ENCODE results near the gene SNX8. TPM values are rescaled to one million over a fixed set of nuclear protein-coding genes. Genes with fewer than 3 reads are reported as not detected.

SNX8 gene
- total RNA-seq, 1 experiment from 2014 or later: 40.6 TPM

GRCh38 chr7:2316578-2316977 is 2.3 kb upstream of the SNX8 start:
- WGBS (ENCODE audit: extremely low coverage, insufficient read length, low lambda C conversion rate): no CpG with 5 or more reads among the region's 1 CpG
- no peak overlapping the region for H3K14ac ChIP-seq (ENCODE audit: insufficient read depth, low read length)
- Mint-ChIP-seq H3K4me3 (no peak overlapping the region), H3K9me3 (no peaks in the 10 kb centered on the region; a peak in 1 of 5 replicates), H3K4me1 (peaks cover 6 to 9% of the 10 kb centered on the region in 2 experiments), H3K27ac (no peak overlapping the region), H3K36me3 (ENCODE audit: insufficient read depth in 1 of 3, low read depth in 3 of 3) (peaks cover 0 to 2% (median 0%) of the 10 kb centered on the region in 3 experiments; a peak in 1 of 7 replicates), H3K27me3 (ENCODE audit: low read depth) (no peaks in the 10 kb centered on the region; the same call in 1 of the 2 replicates)
- H3K4ac ChIP-seq (ENCODE audit: low read depth, low read length): no peak overlapping the region
- no peaks in the 10 kb centered on the region for H3K9me3 ChIP-seq (ENCODE audit: control insufficient read depth, low read depth, low read length)
- no peak overlapping the region for H3T11ph ChIP-seq (ENCODE audit: low read length)
- H4K8ac ChIP-seq (replicated peaks; ENCODE audit: insufficient read length, low read depth, low read length): no peak overlapping the region
- no peak overlapping the region for H3K4me2 ChIP-seq (ENCODE audit: insufficient read depth, insufficient read length, low read length)
- H2AK5ac ChIP-seq (ENCODE audit: insufficient read length, low read length): no peak overlapping the region
- H2AFZ ChIP-seq (ENCODE audit: low read length): no peak overlapping the region
- no peak overlapping the region for H2BK5ac ChIP-seq (ENCODE audit: insufficient read length, low read length)
- H3K23ac ChIP-seq (ENCODE audit: insufficient read length, low read depth, low read length): no peak overlapping the region
- no peaks in the 10 kb centered on the region for H3K79me1 ChIP-seq (ENCODE audit: insufficient read depth, low read depth, low read length, poor library complexity, severe bottlenecking)
- no peak overlapping the region for H4K91ac ChIP-seq (ENCODE audit: insufficient read length, low read depth, low read length)
- no peak overlapping the region for H2BK120ac ChIP-seq (ENCODE audit: low read depth, low read length, poor library complexity, severe bottlenecking)
- no peaks in the 10 kb centered on the region for H3K27me3 ChIP-seq (ENCODE audit: insufficient read depth, low read length)
- H3K23me2 ChIP-seq (ENCODE audit: insufficient read length, low read depth, low read length, poor library complexity, severe bottlenecking): no peaks in the 10 kb centered on the region
- no peaks in the 10 kb centered on the region for H3K4me1 ChIP-seq (ENCODE audit: insufficient read depth, low read length)
- H3K56ac ChIP-seq (ENCODE audit: insufficient read length, low read depth, low read length): no peak overlapping the region
- H3K9ac ChIP-seq (ENCODE audit: extremely low read depth, insufficient read length, low read length): no peak overlapping the region
- no peak for TF ChIP-seq CTCF (conservative IDR thresholded peaks at IDR 0.05)
- no peak overlapping the region for H3K18ac ChIP-seq (ENCODE audit: insufficient read length, low read depth, low read length)
- no peak overlapping the region for H3K27ac ChIP-seq (ENCODE audit: insufficient read length, low read depth, low read length)
- H2BK12ac ChIP-seq (ENCODE audit: insufficient read length, low read depth, low read length): no peak overlapping the region
- H4K5ac ChIP-seq (ENCODE audit: insufficient read length, low read depth, low read length): no peak overlapping the region
- no peak overlapping the region for H2BK20ac ChIP-seq (ENCODE audit: low read depth, low read length, poor library complexity, severe bottlenecking)
- no peak for DNase-seq
- no peaks in the 10 kb centered on the region; the same call in 1 of the 2 replicates for H3K79me2 ChIP-seq (ENCODE audit: insufficient read depth, low read length)
- H4K20me1 ChIP-seq (ENCODE audit: control insufficient read depth, insufficient read depth, insufficient read length): no peaks in the 10 kb centered on the region
- H2BK15ac ChIP-seq (ENCODE audit: low read depth, low read length): no peak overlapping the region

Data from H9 (cell line).